OCI-M2 (cell line): ENCODE measurements around the gene FBXO17.

Experiments used
- DNase-seq: peaks from one replicate; lab custom pipeline; 2025; ENCODE audit not compliant: unreplicated experiment; lab: John Stamatoyannopoulos, UW

FBXO17 gene

DNA sequence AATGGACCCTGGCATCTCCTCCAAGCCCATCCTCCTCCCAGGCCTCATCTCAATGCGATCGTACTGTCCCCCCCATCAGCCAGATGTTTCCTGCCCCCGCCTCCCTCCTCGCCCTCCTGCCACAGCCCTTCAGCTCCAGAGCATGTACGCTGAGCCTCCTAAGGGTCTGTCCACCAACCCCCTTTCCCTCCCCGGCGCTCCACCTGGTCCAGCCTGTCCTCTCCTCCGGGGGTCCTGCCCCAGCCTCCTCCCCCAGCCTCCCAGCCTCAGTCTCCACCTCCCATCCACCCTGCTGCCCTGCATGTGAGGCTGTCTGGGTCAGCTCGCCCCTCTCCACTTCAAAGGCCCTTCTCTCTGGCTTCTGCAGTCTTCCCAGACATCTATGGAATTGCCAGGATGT is 80.6 kb downstream of the FBXO17 start:
- DNase-seq = no peak

DNA sequence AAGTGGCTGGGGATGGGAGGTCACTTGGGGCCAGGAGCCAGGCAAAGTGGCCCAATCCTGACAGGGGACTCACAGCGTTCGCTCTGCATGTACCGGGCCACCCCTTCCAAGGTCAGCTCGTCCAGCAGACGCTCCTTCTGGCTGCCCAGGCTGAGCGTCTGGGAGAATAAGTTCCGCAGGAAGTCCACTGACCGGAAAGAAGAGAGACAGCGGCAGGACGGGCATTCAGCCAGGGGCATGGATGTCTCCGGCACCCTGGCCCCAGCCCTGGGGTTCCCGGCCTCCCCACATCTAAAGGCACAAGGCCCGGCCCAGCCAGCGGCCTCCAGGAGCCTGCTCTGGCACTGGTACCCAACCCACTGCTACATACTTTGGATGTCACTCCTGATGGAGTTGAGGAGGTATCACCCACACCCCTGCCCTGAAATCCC is 82.2 kb downstream of the FBXO17 start:
- no peak for DNase-seq

DNA sequence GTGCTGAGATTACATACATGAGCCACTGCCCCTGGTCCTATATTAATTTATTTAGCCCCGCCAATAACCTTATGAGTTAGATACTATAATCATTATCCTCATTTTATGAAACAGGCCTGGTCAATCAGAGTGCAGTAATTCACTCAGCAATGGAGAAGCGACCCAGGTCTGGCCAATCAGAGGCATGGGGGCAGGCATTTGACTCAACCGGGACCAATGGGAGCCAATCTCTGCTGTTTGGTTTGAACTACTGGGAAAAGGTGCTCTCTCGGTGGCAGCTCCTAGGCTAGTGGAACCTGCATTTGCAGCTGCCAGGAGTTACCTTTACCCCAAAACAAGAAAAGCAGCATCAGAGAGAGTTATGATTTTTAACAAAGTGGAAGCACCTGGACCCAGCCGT is 82.7 kb downstream of the FBXO17 start:
- no peak for DNase-seq

DNA sequence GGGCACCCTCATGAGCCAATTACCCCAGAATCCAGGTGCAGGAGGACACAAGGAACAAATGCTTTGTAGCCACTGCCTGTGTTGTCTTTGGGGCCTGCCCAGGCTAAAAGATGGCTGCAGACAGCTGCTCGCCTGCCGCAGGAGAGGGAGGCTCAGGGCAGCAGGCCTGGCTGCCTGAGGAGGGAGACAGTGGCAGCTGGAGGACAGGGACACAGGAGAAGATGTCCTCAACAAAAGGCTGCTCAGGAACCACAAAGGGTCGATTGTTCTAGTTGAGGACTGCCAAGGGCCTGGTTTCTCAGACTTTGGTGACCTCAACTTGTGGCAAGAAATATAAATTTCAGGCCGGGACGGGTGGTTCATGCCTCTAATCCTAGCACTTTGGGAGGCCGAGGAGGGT is 83.8 kb downstream of the FBXO17 start:
- no peak for DNase-seq
